ENCODE data around the gene KSR2. TPM values are rescaled to one million over a fixed set of nuclear protein-coding genes. Genes with fewer than 3 reads are reported as not detected.
"Not testable (repeated sequence)": the region's sequence is repeated elsewhere in the genome, so short reads cannot be mapped to it uniquely, and the experiment has no call there.

The KSR2 gene
- not detected for polyA plus RNA-seq (ENCODE audit: insufficient read length)

GRCh38 chr12:117968826-117969659, at the start of gene KSR2:
Gene KSR2, minus strand, starts transcription at chr12:117968990. Its CDS starts 735 bp downstream, at chr12:117968255.
- peak; percentile 2 for DNase-seq

- no peak for DNase-seq
These were observed 49.1 kb upstream of the KSR2 start for GRCh38 chr12:118017926-118018325.

- peak; percentile 96 for DNase-seq
These were observed 47.9 kb upstream of the KSR2 start, which contains the start of gene RFC5 for GRCh38 chr12:118016424-118017264. Gene RFC5, plus strand, starts transcription at chr12:118016703. Its CDS starts 125 bp downstream, at chr12:118016828.

DNA sequence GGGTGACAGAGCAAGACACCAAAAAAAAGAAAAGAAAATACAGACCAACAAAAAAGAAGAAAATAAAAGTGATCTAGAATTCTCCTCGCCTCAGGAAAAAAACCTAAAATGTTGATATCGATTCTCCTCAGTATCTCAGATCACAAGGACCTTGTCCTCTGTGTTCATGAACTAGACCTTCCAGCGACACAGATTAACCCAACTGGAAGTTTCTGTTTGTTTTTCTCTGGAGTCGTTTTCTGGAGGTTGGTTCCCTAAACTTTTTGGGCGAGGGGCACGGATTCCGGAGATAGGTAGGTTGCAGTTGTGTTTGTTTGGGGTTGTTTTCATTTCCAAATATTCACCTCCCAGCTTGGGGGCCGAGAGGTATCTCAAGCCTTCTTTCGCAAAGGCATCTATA, 47.2 kb upstream of the KSR2 start:
- DNase-seq, result no peak

DNA sequence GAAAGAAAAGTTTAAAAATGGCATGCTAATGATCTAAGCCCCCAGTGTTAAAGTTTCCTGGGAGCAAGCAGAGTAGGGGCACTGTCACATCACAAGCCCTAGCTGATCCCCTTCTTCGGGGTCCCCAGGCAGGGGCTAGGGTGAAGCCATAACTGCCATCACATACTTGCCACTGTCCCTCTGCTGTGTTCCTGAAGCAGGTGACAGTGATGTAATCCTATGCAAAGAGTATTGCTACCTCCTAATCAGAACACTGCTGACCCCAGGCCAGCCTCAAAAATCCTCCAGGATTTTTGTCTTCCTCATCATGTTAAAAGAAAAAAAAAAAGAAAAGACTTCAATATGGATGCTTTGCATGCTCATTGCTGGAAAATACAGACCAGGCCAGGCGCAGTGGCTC, 46.5 kb upstream of the KSR2 start:
- no peak for DNase-seq

- DNase-seq, result no peak
These were observed 44.5 kb upstream of the KSR2 start for GRCh38 chr12:118013283-118013682.

DNA sequence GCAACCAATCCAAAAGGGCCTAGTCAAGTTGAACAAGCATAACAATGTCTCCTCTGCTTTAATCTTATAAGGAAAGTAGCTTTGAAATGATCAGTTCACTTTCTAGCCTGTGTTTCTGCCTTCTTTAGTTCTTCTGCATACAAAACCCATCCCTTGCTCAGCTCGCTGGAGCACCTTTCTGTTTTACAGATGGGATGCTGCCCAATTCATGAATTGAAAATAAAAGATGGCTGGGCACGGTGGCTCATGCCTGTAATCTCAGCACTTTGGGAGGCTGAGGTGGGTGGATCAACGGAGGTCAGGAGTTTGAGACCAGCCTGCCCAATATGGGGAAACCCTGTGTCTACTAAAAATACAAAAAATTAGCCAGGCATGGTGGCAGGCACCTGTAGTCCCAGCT, 43.2 kb upstream of the KSR2 start:
- no peak for DNase-seq

DNA sequence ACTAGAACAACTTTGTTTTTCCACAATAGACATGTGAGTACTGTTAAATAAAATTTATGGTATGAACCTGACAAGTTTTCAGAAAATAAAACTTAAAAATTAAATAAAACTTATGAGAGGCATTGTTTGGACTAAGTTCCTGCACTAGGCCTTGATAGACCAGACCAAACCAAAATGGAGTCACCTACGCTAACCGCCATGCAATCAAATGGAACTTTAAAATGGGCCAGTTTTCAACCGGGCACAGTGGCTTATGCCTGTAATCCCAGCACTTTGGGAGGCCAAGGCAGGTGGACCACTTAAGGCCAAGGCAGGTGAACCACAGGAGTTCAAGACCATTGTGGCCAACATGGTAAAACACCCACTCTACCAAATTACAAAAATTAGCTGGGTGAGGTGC, 42.6 kb upstream of the KSR2 start:
- DNase-seq, result no peak

- DNase-seq, result no peak
These were observed 42.1 kb upstream of the KSR2 start for GRCh38 chr12:118010903-118011302.

DNA sequence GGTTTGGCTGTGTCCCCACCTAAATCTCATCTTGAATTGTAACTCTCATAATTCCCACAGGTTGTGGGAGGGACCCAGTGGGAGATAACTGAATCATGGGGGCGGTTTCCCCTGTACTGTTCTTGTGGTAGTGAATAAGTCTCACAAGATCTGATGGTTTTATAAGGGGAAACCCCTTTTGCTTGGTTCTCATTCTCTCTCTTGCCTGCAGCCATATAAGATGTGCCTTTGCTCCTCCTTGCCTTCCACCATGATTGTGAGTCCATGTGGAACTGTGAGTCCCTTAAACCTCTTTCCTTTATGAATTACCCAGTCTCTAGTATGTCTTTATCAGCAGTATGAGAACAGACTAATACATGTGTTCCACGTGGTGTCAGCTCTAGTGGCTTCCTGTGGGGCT, 31.0 kb upstream of the KSR2 start:
- DNase-seq, result not testable (repeated sequence)

DNA sequence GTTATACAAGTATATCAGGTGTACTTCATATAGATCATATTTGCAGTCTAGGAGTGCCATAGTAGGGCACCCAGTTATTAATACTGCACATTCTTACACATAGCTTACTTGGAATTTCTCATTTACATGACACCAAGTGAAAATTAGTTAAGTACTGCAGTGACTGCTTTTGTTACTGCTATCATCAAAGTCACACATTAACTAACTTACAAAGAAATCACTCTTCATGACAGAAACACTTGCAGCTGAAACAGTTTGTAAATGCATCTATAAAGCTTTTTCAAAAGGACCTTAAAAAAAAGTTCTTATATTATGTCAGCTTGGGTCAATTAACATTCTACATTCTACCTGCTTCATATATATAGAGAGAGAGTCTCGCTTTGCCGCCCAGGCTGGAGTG, 29.9 kb upstream of the KSR2 start:
- DNase-seq, result no peak

DNA sequence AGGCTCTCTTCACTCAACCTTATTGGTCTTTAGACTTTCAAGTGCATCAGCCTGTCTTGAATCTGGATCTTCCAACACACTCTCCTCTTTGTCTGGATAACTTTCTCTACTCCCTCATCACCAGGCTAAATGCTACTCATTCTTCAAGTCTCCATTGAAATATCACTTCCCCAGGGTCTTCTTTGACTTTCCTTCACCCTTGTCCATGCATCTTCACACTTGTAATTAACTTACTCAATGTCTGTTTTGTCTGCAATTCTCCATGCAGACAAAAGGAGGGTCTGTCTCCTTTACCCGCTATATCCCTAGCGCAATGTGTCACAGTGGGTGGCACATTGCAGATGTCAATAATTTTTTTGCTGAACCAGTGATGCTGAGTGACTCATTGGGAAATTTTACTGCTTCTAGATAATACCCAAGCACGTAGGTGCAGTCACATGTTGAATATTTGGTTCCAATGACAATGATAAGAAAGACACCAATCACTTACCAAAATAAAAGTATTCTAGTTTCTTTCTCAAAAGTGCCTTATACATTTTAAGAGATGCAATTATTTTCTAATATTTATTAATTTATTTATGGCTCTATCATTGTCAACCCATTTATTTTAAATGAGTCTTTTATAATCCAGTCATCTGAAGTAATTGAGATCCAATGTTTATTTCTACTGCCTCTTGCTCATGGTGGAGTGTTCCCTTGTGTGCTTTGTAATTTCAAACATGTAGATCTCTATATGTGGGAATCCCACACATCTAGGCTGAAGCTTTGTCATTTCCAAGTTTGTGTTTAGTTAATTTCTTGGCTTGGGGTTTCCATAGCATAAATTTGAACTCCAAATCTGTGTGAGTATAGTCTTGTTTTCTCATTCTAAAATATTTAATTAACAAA, 26.0 kb upstream of the KSR2 start:
- no peak for DNase-seq

DNA sequence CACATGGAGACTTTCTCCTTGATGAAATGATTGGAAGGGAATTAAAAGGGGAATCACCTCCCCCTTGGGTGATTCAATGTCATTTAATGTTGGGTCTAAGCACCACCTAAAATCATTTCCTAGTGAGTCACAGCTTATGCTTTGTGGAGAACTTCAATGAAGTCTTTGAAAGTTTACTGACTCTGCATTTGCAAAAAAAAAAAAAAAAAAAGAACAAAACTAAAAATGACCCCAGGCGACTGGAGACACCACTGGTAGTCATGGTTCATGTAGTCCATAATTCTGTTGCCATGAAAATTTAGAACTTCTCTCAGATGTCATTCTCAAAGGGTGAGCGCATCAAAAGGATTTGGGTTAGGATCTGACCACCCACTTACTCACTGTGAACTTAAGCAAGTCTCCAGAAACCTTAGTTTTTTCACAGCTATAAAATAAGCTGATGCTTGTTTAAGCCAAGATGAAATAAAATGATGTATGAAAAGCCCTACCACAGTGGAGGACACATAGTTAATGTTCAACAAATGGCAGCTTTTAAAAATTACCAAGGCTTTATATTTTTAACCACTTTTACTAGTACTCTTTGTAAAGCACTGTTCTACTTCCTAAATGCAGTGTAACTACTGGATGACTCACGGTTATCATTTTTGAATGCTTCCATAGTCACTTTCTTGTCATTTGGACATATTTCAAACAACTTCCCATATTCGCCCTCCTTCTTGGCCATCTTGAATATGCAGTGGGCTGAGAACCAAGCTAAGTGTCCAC, 18.1 kb upstream of the KSR2 start:
- no peak for DNase-seq

DNA sequence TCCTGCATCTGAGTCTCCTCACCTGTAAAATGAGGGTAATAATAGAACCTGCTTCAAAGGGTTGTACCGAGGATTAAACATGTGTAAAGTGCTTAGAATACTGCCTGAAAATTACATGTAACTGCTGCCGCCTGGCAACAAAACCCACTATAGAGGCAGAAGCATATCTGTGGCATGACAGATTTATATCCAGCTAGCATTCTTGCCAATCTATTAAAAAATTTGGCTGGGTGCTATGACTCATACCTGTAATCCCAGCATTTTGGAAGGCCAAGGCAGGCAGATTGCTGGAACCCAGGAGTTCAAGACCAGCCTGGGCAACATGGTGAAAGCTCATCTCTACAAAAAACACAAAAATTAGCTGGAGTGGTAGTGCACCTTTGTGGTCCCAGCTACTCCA, 16.4 kb upstream of the KSR2 start:
- DNase-seq, result no peak

- no peak for DNase-seq
These were observed 12.5 kb upstream of the KSR2 start for GRCh38 chr12:117981267-117981666.

GRCh38 chr12:117980616-117981015, 11.8 kb upstream of the KSR2 start:
- no peak for DNase-seq

GRCh38 chr12:117977373-117977772, 8.6 kb upstream of the KSR2 start:
- DNase-seq, result no peak

GRCh38 chr12:117975006-117975405, 6.2 kb upstream of the KSR2 start:
- DNase-seq, result no peak

DNA sequence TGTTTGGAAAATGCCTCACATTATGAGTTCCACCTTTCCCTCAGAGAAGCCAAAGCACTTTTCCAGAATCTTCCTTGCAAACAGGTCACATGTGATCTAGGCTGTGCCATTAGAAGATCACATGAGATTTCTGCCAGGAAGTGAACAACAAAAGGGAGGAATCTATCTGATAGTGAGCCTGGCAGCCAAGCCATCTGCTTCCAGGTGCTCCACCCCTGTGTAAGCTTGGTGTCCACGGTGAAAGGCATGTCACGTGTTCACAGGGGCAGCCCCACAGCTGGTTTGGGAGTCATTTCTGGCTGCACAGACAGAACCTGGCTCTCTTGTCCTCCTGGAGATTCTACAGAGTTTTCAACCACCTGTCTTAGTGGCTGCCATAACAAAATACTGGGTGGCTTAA, 3.5 kb upstream of the KSR2 start:
- DNase-seq, result no peak

DNA sequence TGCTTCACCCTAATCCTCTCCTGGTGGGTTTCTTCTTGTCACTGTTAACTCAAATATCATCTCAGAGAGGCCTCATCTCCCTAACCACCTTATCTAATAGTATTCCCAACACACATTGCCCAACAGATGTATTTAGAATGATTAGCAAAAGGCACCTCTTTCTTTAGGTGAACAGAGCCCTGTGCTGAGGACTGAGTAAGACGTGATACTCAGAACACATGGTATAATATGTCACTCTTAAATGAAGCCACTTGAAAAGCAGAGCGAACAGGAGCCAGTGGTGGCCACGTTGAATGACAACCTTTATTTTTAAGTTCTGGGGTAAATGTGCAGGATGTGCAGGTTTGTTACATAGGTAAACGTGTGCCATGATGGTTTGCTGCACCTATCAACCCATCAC, 1.5 kb upstream of the KSR2 start:
- no peak for DNase-seq

DNA sequence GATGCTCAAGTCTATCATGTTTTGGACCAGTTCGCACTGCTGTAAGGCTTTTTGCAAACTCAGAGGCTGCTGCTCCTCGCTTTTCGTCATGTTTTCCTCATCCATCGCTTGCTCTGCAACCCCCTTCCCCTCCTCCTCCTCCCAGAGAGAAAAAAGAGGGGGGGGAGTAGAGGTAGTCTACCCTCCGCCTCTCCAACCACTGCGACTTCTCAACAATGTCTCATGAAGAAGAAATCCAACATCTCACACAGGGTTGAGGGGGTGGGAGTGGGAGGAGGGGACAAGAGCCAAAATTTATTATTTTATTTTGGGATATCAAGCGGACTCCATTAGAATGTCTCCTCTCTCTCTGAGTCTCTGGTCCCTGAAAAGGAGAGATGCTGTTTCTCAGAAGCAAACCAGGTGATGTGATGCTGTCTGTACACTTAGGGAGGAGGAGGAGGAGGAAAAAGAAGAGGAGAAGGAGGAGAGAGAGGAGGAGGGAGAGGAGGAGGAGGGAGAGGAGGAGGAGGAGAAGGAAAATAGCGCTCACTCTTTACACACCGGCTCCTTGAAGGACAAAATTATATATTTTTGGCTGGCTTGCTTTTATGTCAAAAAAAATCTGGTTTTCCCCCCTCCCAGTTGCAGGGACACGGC, 520 bp downstream of the KSR2 start:
- DNase-seq, result no peak
